Body of pancreas (tissue), 4 donors: ENCODE results near the gene GRIA4. TPM values are rescaled to one million over a fixed set of nuclear protein-coding genes. Genes with fewer than 3 reads are reported as not detected.
A peak's percentile ranks its signal among the peaks of the same experiment; 100 is the strongest.

ENCODE experiments used
- ATAC-seq: fragments of 150-250 bp; one replicate; pipeline ENCODE4 v1.9.1; 2016
- DNase-seq, 4 donors: peaks; one replicate each; pipeline ENCODE4 v3.0.0-alpha.2; 2019
- H3K27ac ChIP-seq, 4 donors: fragments of 200-600 bp; sonication (generic); 1 replicate in 3 of 4; 2 replicates in 1 of 4; pipeline versions ENCODE4 v1.5.1 to v1.6.1; 2016 to 2019; ENCODE audit warnings: mild to moderate bottlenecking in 1 of 4, mixed read lengths in 1 of 4, moderate library complexity in 1 of 4
- H3K27me3 ChIP-seq, 2 donors: fragments of 200-600 bp; sonication (generic); one replicate each; pipeline ENCODE4 v1.6.0; 2016; ENCODE audit warnings: mild to moderate bottlenecking in 1 of 2
- H3K36me3 ChIP-seq, 2 donors: fragments of 200-600 bp; sonication (generic); replicated peaks in 1 of 2; 2 replicates each; pipeline ENCODE4 v1.5.1; 2016; ENCODE audit warnings: low read depth in 2 of 2; ENCODE audit not compliant: insufficient read depth in 1 of 2
- H3K4me1 ChIP-seq: fragments of 200-600 bp; sonication (generic); one replicate; pipeline ENCODE4 v1.6.0; 2016
- H3K4me3 ChIP-seq, 2 donors: fragments of 200-600 bp; sonication (generic); 1 replicate in 1 of 2; 2 replicates in 1 of 2; pipeline ENCODE4 v1.5.1; 2016 to 2019
- H3K9me3 ChIP-seq, 3 donors: fragments of 200-600 bp; sonication (generic); 1 replicate in 2 of 3; 2 replicates in 1 of 3; pipeline ENCODE4 v1.5.1; 2016
- POLR2A ChIP-seq, 3 donors: fragments of 450-650 bp; IDR thresholded peaks; one replicate each; pipeline ENCODE4 v1.6.1; 2016; ENCODE audit warnings: antibody characterized with exemption in 3 of 3, mild to moderate bottlenecking in 2 of 3
- WGBS, 2 donors: methylation state at CpG; one replicate each; pipeline ENCODE4 v1.1.5; 2017; 5-methylcytosine and 5-hydroxymethylcytosine counted together
- intact Hi-C: fragments of 100-400 bp; cut with DNase I; formaldehyde crosslinking; loops from one replicate; pipeline ENCODE4 v1.15.1; 2023
- total RNA-seq, 2 donors: library from RNA; depleted of rRNA; stranded (reverse); fragments of >200 nt; gene quantifications; one replicate each; pipeline ENCODE4 v1.1.0, GENCODE V29; 2016
- TF ChIP-seq, protein P1 (sequence below), 7 experiments: fragments of 450-650 bp in 4 of 7; fragments of 200-600 bp in 3 of 7; sonication (generic) in 3 of 7; IDR thresholded peaks; one replicate each; pipeline ENCODE4 v1.5.1; 2016 to 2019; ENCODE audit warnings: antibody characterized with exemption in 7 of 7

The GRIA4 gene
- total RNA-seq, 2 donors from 2014 or later, result 0.26 TPM; not detected in 1

DNA sequence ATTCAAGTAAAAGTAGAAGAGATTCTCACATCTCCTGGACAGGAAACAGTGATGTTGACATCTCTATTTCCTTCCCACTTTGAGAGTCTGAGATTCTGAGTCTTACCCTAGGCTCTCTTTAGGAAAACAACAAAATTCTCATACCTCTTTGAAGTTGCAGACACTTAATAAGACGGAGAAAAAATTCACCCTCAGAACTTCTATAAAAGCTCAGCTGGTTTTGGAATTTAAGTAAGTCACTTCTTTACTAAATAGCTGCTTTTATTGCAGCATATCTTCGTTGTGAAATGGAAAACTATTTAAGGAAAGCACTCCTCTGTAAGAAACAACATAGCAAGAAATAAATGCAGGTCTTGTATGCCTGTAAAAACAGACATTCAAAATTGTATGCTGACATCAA is 333.0 kb downstream of the GRIA4 start:
- intact Hi-C loops, result no loop called here
- DNase-seq (no peak), ATAC-seq (no peak)
- Histone ChIP-seq H3K9me3 (no peaks in the 10 kb centered on the region), H3K4me3 (no peak overlapping the region), H3K27ac (no peak overlapping the region), H3K27me3 (no peaks in the 10 kb centered on the region), H3K36me3 (no peaks in the 10 kb centered on the region), H3K4me1 (no peaks in the 10 kb centered on the region)
- TF ChIP-seq, protein P1, sequence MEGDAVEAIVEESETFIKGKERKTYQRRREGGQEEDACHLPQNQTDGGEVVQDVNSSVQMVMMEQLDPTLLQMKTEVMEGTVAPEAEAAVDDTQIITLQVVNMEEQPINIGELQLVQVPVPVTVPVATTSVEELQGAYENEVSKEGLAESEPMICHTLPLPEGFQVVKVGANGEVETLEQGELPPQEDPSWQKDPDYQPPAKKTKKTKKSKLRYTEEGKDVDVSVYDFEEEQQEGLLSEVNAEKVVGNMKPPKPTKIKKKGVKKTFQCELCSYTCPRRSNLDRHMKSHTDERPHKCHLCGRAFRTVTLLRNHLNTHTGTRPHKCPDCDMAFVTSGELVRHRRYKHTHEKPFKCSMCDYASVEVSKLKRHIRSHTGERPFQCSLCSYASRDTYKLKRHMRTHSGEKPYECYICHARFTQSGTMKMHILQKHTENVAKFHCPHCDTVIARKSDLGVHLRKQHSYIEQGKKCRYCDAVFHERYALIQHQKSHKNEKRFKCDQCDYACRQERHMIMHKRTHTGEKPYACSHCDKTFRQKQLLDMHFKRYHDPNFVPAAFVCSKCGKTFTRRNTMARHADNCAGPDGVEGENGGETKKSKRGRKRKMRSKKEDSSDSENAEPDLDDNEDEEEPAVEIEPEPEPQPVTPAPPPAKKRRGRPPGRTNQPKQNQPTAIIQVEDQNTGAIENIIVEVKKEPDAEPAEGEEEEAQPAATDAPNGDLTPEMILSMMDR (IDR thresholded peaks at IDR 0.05), result no peak
- 56 to 67% methylated on average over 2 of the region's 2 CpGs for WGBS, 2 donors

DNA sequence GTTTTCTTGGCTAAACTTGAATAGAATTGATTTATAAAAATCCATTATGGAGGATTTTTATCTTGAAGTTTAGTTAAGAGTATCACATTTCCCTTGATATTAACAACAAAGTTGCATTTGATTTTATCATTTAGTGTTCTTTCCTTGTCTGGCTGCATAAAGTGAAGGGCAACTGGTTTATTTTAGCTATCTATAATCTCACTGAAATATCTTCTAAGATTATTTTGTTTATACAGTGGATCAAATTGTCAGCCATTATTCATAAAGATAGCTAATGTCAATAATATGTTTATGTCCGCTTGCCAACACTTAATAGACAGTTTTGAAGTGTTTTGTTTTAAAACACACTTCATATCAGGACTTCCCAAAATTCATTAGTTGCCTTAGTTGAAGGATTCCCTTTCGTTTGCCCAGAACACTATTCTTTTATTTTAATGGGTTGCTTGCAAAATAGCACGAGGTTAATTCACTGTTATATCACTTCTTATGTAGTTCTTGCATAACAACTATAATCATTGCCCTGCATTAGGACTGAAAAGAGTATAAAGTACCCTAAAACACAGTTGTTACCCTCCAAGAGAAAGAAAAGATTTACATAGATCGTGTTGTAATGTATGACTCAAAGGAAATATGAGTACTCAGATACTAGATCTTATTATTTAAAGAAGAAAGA is 339.2 kb downstream of the GRIA4 start:
- Histone ChIP-seq H3K27ac (no peak overlapping the region), H3K9me3 (no peaks in the 10 kb centered on the region), H3K4me1 (no peaks in the 10 kb centered on the region), H3K4me3 (no peak overlapping the region), H3K36me3 (no peaks in the 10 kb centered on the region), H3K27me3 (no peaks in the 10 kb centered on the region)
- 45 to 46% methylated on average over 4 of the region's 4 CpGs for WGBS, 2 donors
- DNase-seq (no peak), ATAC-seq (no peak)
- intact Hi-C loops, result no loop called here
- TF ChIP-seq POLR2A (IDR thresholded peaks at IDR 0.05), result no peak
- TF ChIP-seq, protein P1 (IDR thresholded peaks at IDR 0.05), result no peak

DNA sequence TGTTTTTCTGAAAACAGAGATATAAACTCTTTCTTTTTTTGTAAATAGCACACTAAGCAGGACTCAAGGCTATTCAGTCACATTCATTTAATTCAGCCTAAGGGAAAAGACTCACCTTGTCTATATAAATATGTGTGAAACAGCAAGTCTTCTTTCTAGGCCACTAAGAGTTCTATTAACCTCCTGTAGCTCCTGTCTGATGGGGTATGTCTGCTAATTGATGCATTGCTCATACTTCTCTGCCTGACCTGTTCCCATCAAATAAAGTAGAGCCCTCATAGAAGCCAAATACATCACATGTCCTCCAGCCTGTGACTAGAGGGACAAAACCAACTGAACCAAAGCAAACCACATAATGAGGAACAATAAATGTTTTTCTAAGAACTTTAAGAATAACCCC is 344.0 kb downstream of the GRIA4 start:
- no peaks in the 10 kb centered on the region for H3K27me3 ChIP-seq
- ATAC-seq (no peak), DNase-seq (no peak)
- H3K9me3 ChIP-seq, result no peaks in the 10 kb centered on the region
- TF ChIP-seq POLR2A (IDR thresholded peaks at IDR 0.05), result no peak
- TF ChIP-seq, protein P1 (IDR thresholded peaks at IDR 0.05), result no peak
- no peaks in the 10 kb centered on the region for H3K4me1 ChIP-seq
- intact Hi-C loops, result no loop called here
- H3K4me3 ChIP-seq, result no peak overlapping the region
- no peaks in the 10 kb centered on the region for H3K36me3 ChIP-seq
- H3K27ac ChIP-seq, result no peak overlapping the region

DNA sequence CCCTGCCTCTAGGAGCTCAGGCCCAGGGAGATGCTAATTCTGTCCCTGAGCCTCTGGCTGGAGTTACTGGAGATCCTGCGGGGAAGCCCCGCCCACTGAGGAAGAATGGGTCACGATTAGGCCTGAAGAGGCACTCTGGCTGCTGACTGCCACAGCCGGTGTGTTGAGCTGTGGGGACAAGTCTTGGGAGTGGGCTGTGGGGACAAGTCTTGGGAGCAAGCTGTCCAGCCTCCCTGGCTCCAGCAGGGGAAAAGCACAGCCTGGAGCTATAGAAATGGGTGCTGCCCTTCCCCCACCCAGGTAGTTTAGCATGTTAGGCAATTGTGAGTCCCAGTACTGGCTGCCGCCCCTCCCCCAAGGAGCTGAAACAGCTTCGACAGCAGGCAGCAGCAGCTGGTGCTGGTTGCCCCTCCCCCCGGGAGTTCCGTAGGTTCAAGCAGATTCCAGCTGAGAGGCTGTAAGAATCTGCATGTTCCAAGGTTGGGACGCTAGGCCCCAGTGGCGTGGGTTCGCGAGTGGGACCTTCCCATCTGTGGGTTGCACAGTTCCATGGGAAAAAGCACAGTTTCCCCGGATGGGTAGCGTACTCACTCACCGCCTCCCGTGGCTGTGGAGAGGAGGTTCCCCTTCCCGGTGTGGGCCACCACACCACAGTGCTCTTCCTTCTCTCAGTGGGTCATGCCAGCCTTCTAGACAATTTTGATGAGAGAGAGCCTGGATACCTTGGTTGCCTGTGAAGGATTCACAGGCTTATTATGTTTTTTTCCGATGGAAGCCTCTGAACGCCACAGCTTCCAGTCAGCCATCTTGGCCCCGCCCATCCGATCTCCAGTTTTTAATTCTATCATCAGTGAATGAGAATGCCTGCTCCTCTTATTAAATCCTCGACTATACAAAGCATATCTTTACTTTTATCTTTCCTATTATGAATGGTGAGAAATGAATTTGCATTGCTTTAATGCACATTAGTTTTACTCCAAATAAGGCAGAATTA is 350.7 kb downstream of the GRIA4 start:
- Histone ChIP-seq H3K4me1 (no peaks in the 10 kb centered on the region), H3K27me3 (no peaks in the 10 kb centered on the region), H3K36me3 (no peaks in the 10 kb centered on the region), H3K4me3 (no peak overlapping the region), H3K27ac (no peak overlapping the region), H3K9me3 (no peaks in the 10 kb centered on the region)
- intact Hi-C loops, result no loop called here
- DNase-seq (peak in 1 of 4 donors; percentile 13), ATAC-seq (no peak)
- no peak for TF ChIP-seq POLR2A (IDR thresholded peaks at IDR 0.05)
- TF ChIP-seq, protein P1 (IDR thresholded peaks at IDR 0.05), result no peak
- WGBS, 2 donors, result 79 to 92% methylated on average over 11 to 22 of the region's 22 CpGs
